ENCODE data around the gene OR6X1. TPM values are rescaled to one million over a fixed set of nuclear protein-coding genes. Genes with fewer than 3 reads are reported as not detected.

Gene OR6X1
- polyA plus RNA-seq, 2 donors = not detected

DNA sequence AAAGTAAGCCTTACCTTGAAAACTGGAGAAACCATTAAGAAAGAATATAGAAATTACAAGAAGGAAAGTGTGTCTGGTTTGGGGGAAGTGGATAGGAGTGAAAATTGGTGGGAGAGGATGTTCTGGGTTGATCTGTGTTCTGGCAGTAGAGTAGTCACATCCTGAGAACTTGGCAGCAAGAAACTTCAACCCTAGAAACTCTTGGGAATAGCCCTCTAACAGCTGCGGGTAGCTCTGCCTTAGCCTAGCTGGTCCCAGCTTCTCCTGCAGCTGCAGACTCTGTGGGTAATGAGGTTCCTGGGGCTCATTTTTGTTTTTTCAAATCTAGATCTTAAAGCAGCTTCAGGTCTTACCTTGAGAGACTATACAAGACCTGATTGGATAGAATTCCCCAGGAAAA is 24.2 kb upstream of the OR6X1 start:
- H3K27ac ChIP-seq (ENCODE audit: low read depth in 2 of 2, low read length in 1 of 2) = no peak overlapping the region
- H3K36me3 ChIP-seq (ENCODE audit: control insufficient read depth in 2 of 2, insufficient read depth in 2 of 2, low read length in 1 of 2) = no peaks in the 10 kb centered on the region
- H3K4me1 ChIP-seq (ENCODE audit: control insufficient read depth in 2 of 2, insufficient read depth in 2 of 2, low read length in 1 of 2) = no peaks in the 10 kb centered on the region
- WGBS, 2 donors = 84 to 90% methylated on average over 1 of the region's 1 CpG
- H3K9me3 ChIP-seq (ENCODE audit: control insufficient read depth in 2 of 2, insufficient read depth in 1 of 2, low read depth in 1 of 2, low read length in 1 of 2) = no peaks in the 10 kb centered on the region
- H3K4me3 ChIP-seq (ENCODE audit: low read depth in 1 of 2, low read length in 2 of 2) = no peak overlapping the region
- no peaks in the 10 kb centered on the region for H3K27me3 ChIP-seq (ENCODE audit: control insufficient read depth in 1 of 2, insufficient read depth in 2 of 2, low read length in 2 of 2)

DNA sequence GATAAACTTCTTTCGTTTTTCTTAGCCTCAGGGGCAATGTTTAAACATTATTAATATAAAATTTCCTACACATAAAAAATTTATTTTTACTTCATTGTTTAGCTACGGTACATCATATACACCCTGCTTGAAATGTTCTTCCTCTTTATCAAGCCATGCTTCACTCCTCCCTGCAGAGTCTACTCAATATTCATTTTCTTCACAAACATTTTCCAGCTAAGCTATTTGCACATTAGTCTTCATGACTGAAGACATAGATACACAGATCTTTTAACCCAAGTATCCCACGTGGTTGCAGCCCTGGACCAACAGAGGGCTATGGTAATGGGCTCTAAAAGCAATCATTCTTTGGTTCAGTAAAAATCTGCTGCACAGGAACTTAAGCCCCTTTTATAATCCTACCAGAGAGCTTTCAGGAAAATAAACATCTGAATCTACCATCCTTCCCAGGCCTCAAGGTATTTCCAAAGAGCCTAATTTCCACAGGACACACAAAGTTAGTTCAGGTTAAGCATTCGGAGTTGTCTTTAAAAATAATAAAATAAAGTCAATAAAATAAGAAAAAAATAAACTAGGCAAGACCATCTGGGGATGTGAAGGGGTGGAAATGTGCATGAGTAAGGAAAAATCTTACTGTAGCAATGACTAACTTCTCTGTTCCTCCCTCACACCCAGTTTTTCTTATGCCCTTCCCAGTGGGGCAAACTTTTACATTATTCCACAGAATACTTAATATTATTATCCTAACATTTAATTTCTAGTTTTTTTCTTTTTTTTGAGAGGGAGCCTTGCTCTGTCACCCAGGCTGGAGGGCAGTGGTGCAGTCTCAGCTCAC is 21.6 kb upstream of the OR6X1 start:
- H3K27ac ChIP-seq (ENCODE audit: low read depth in 2 of 2, low read length in 1 of 2) = no peak overlapping the region
- H3K4me1 ChIP-seq (ENCODE audit: control insufficient read depth in 2 of 2, insufficient read depth in 2 of 2, low read length in 1 of 2) = no peaks in the 10 kb centered on the region
- no peak overlapping the region for H3K4me3 ChIP-seq (ENCODE audit: low read depth in 1 of 2, low read length in 2 of 2)
- H3K27me3 ChIP-seq (ENCODE audit: control insufficient read depth in 1 of 2, insufficient read depth in 2 of 2, low read length in 2 of 2) = no peaks in the 10 kb centered on the region
- no peaks in the 10 kb centered on the region for H3K36me3 ChIP-seq (ENCODE audit: control insufficient read depth in 2 of 2, insufficient read depth in 2 of 2, low read length in 1 of 2)
- no peaks in the 10 kb centered on the region for H3K9me3 ChIP-seq (ENCODE audit: control insufficient read depth in 2 of 2, insufficient read depth in 1 of 2, low read depth in 1 of 2, low read length in 1 of 2)
- WGBS, 2 donors = 38 to 52% methylated on average over 4 of the region's 4 CpGs

DNA sequence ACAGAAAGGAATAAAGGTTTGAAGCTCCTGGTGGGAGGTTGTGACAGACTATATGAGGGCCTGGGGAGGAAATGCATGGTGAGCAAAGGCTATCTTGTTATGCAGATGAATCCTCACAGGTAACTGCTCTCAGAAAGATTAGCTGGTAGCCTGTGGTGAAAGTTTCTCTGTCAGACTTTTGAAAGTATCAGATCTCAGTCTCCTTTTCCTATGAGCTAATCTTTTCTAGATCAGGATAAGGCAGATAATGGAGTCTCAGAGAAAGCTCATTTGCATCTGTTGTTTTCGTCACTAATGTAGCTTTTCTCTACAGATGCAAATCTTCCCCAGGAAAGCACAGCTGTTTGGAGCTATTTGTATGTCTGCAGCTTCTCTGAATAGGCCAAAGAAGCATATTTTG is 21.0 kb upstream of the OR6X1 start:
- no peak overlapping the region for H3K27ac ChIP-seq (ENCODE audit: low read depth in 2 of 2, low read length in 1 of 2)
- no peaks in the 10 kb centered on the region for H3K36me3 ChIP-seq (ENCODE audit: control insufficient read depth in 2 of 2, insufficient read depth in 2 of 2, low read length in 1 of 2)
- H3K4me3 ChIP-seq (ENCODE audit: low read depth in 1 of 2, low read length in 2 of 2) = no peak overlapping the region
- 61 to 74% methylated on average over 1 of the region's 1 CpG for WGBS, 2 donors
- no peaks in the 10 kb centered on the region for H3K9me3 ChIP-seq (ENCODE audit: control insufficient read depth in 2 of 2, insufficient read depth in 1 of 2, low read depth in 1 of 2, low read length in 1 of 2)
- no peaks in the 10 kb centered on the region for H3K4me1 ChIP-seq (ENCODE audit: control insufficient read depth in 2 of 2, insufficient read depth in 2 of 2, low read length in 1 of 2)
- H3K27me3 ChIP-seq (ENCODE audit: control insufficient read depth in 1 of 2, insufficient read depth in 2 of 2, low read length in 2 of 2) = no peaks in the 10 kb centered on the region

DNA sequence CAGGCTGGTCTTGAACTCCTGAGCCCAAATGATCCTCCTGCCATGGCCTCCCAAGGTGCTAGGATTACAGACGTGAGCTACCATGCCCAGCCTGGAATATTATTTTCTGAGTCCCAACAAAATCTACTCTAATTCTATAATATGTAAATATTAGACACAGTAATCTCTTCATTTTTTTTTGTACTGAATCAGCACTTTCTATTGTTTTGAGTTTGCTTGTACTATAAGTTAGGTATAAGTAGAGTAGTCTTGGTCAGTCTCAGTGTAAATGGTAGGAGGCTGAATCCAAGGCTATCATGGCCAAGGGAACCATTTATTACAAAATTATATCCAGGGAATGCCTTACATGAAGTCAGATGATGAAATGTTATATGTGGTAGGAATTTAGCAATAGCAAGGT is 19.6 kb upstream of the OR6X1 start:
- Histone ChIP-seq H3K27me3 (ENCODE audit: control insufficient read depth in 1 of 2, insufficient read depth in 2 of 2, low read length in 2 of 2) (no peaks in the 10 kb centered on the region), H3K4me1 (ENCODE audit: control insufficient read depth in 2 of 2, insufficient read depth in 2 of 2, low read length in 1 of 2) (no peaks in the 10 kb centered on the region), H3K36me3 (ENCODE audit: control insufficient read depth in 2 of 2, insufficient read depth in 2 of 2, low read length in 1 of 2) (no peaks in the 10 kb centered on the region), H3K9me3 (ENCODE audit: control insufficient read depth in 2 of 2, insufficient read depth in 1 of 2, low read depth in 1 of 2, low read length in 1 of 2) (no peaks in the 10 kb centered on the region), H3K27ac (ENCODE audit: low read depth in 2 of 2, low read length in 1 of 2) (no peak overlapping the region), H3K4me3 (ENCODE audit: low read depth in 1 of 2, low read length in 2 of 2) (no peak overlapping the region)
- 75 to 84% methylated on average over 1 of the region's 1 CpG for WGBS, 2 donors

DNA sequence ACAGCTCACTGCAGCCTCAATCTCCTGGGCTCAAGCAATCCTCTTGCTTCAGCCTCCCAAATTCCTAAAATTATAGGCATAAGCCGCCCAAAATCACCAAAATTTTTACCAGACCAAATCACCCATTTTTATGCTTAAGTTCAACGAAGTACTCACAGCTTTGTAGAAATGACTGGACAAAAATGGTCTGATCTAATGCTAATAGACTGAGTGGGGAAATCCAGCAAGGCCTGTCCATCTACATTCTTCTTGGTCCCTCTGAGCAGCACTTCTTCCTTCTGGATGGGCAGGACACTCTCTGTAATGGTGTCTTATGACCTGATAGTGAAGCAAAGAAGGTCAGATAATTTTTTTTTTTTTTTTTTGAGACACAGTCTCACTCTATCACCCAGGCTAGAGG is 18.7 kb upstream of the OR6X1 start:
- Histone ChIP-seq H3K9me3 (ENCODE audit: control insufficient read depth in 2 of 2, insufficient read depth in 1 of 2, low read depth in 1 of 2, low read length in 1 of 2) (no peaks in the 10 kb centered on the region), H3K27me3 (ENCODE audit: control insufficient read depth in 1 of 2, insufficient read depth in 2 of 2, low read length in 2 of 2) (no peaks in the 10 kb centered on the region), H3K4me1 (ENCODE audit: control insufficient read depth in 2 of 2, insufficient read depth in 2 of 2, low read length in 1 of 2) (no peaks in the 10 kb centered on the region), H3K4me3 (ENCODE audit: low read depth in 1 of 2, low read length in 2 of 2) (no peak overlapping the region), H3K27ac (ENCODE audit: low read depth in 2 of 2, low read length in 1 of 2) (no peak overlapping the region), H3K36me3 (ENCODE audit: control insufficient read depth in 2 of 2, insufficient read depth in 2 of 2, low read length in 1 of 2) (no peaks in the 10 kb centered on the region)
- WGBS, 2 donors = 76 to 80% methylated on average over 2 of the region's 2 CpGs

DNA sequence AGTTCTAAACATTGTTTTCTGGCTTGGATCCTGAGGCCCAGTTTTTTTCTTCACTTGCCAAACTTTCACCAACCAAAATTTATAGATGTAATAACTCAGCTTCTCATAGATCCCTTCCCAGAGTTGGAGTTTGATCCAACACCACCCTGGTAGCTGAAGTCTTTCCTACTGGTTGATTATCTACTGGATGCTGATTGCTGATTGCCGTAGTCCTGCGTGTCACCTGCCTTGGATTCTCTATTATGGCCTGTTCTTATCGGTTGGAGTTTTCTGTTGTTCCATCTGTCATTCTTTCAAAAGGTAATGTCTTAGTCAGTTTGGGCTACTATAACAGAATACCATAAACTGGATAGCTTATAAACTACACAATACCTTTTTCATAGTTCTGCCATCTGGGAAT is 17.3 kb upstream of the OR6X1 start:
- Histone ChIP-seq H3K4me1 (ENCODE audit: control insufficient read depth in 2 of 2, insufficient read depth in 2 of 2, low read length in 1 of 2) (no peaks in the 10 kb centered on the region), H3K36me3 (ENCODE audit: control insufficient read depth in 2 of 2, insufficient read depth in 2 of 2, low read length in 1 of 2) (no peaks in the 10 kb centered on the region), H3K9me3 (ENCODE audit: control insufficient read depth in 2 of 2, insufficient read depth in 1 of 2, low read depth in 1 of 2, low read length in 1 of 2) (no peaks in the 10 kb centered on the region), H3K27me3 (ENCODE audit: control insufficient read depth in 1 of 2, insufficient read depth in 2 of 2, low read length in 2 of 2) (no peaks in the 10 kb centered on the region), H3K27ac (ENCODE audit: low read depth in 2 of 2, low read length in 1 of 2) (no peak overlapping the region), H3K4me3 (ENCODE audit: low read depth in 1 of 2, low read length in 2 of 2) (no peak overlapping the region)
- 91 to 93% methylated on average over 3 of the region's 3 CpGs for WGBS, 2 donors

DNA sequence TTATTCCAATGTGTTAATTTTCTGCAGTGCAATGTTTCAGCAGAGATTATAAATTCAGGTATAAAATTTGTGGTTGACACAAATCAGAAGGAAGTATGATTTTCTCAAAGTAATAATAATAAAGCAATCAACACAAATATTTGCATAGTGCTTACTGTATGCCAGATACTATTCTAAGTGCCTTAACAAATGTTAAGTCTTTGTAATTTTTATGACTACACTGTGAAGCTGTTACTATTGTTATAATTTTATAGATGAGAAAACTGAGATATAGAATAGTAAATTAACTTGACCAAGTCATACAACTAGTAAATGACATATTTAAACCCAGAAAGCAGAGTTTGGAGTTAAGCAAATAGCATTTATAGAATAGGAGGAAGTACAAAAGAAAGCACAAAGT is 16.4 kb upstream of the OR6X1 start:
- H3K9me3 ChIP-seq (ENCODE audit: control insufficient read depth in 2 of 2, insufficient read depth in 1 of 2, low read depth in 1 of 2, low read length in 1 of 2) = no peaks in the 10 kb centered on the region

DNA sequence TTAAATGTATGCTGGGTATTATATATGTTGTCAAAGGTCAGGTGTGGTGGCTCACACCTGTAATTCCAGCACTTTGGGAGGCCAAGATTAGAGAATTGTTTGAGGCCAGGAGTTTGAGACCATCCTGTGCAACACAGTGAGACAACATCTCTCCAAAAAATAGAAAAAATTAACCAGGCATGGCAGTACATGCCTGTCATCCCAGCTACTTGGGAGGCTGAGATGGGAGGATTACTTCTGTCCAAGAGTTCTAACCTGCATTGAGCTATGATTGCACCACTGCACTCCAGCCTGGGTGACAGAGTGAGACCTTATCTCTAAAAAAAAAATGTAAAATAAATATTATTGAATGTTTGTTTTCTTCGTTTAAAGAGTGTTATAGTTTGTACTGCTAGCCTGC is 11.3 kb upstream of the OR6X1 start:
- Histone ChIP-seq H3K36me3 (ENCODE audit: control insufficient read depth in 2 of 2, insufficient read depth in 2 of 2, low read length in 1 of 2) (no peaks in the 10 kb centered on the region), H3K4me1 (ENCODE audit: control insufficient read depth in 2 of 2, insufficient read depth in 2 of 2, low read length in 1 of 2) (no peaks in the 10 kb centered on the region), H3K9me3 (ENCODE audit: control insufficient read depth in 2 of 2, insufficient read depth in 1 of 2, low read depth in 1 of 2, low read length in 1 of 2) (no peaks in the 10 kb centered on the region), H3K27ac (ENCODE audit: low read depth in 2 of 2, low read length in 1 of 2) (no peak overlapping the region), H3K4me3 (ENCODE audit: low read depth in 1 of 2, low read length in 2 of 2) (no peak overlapping the region), H3K27me3 (ENCODE audit: control insufficient read depth in 1 of 2, insufficient read depth in 2 of 2, low read length in 2 of 2) (no peaks in the 10 kb centered on the region)
- WGBS, 2 donors = 32 to 39% methylated on average over 1 of the region's 1 CpG

More for the DNA sequence above, 16.4 kb upstream of the OR6X1 start:
- Histone ChIP-seq H3K27ac (ENCODE audit: low read depth in 2 of 2, low read length in 1 of 2) (no peak overlapping the region), H3K36me3 (ENCODE audit: control insufficient read depth in 2 of 2, insufficient read depth in 2 of 2, low read length in 1 of 2) (no peaks in the 10 kb centered on the region), H3K4me1 (ENCODE audit: control insufficient read depth in 2 of 2, insufficient read depth in 2 of 2, low read length in 1 of 2) (no peaks in the 10 kb centered on the region), H3K27me3 (ENCODE audit: control insufficient read depth in 1 of 2, insufficient read depth in 2 of 2, low read length in 2 of 2) (no peaks in the 10 kb centered on the region), H3K4me3 (ENCODE audit: low read depth in 1 of 2, low read length in 2 of 2) (no peak overlapping the region)

DNA sequence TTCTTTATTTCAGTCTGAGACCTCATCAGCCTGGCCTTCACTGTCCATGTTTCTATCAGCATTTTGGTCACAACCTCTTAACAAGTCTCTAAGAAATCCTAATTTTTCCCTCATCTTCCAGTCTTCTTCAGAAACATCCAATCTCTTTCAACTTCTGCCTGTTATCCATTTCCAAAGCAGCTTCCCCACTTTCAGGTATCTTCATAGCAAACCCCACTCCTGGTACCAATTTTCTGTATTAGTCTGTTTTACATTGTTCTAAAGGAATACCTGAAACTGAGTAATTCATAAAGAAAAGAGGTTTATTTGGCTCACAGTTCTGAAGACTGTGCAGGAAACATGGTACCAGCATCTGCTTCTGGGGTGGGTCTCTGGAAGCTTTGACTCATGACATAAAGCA is 8.1 kb upstream of the OR6X1 start:
- Histone ChIP-seq H3K4me3 (ENCODE audit: low read depth in 1 of 2, low read length in 2 of 2) (no peak overlapping the region), H3K4me1 (ENCODE audit: control insufficient read depth in 2 of 2, insufficient read depth in 2 of 2, low read length in 1 of 2) (no peaks in the 10 kb centered on the region), H3K27me3 (ENCODE audit: control insufficient read depth in 1 of 2, insufficient read depth in 2 of 2, low read length in 2 of 2) (no peaks in the 10 kb centered on the region), H3K36me3 (ENCODE audit: control insufficient read depth in 2 of 2, insufficient read depth in 2 of 2, low read length in 1 of 2) (no peaks in the 10 kb centered on the region), H3K9me3 (ENCODE audit: control insufficient read depth in 2 of 2, insufficient read depth in 1 of 2, low read depth in 1 of 2, low read length in 1 of 2) (no peaks in the 10 kb centered on the region), H3K27ac (ENCODE audit: low read depth in 2 of 2, low read length in 1 of 2) (no peak overlapping the region)

DNA sequence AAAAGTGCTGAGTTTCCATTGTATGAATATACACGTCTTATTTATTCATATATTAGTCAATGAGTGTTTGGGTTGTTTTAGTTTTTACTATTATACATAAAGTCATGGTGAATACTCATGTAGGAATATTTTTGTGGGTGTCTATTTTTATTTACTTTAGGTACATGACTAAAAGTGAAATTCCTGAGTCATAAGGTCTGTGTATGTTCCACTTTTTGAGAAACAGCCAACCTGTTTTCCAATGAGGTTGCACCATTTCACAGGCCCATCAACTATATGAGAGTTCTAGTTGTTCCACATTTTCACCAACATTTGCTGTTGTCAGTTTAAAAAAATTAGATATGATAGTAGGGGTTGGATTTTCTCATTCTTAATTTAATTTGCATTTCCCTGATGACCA is 6.6 kb upstream of the OR6X1 start:
- Histone ChIP-seq H3K27me3 (ENCODE audit: control insufficient read depth in 1 of 2, insufficient read depth in 2 of 2, low read length in 2 of 2) (no peaks in the 10 kb centered on the region), H3K27ac (ENCODE audit: low read depth in 2 of 2, low read length in 1 of 2) (no peak overlapping the region), H3K4me3 (ENCODE audit: low read depth in 1 of 2, low read length in 2 of 2) (no peak overlapping the region), H3K4me1 (ENCODE audit: control insufficient read depth in 2 of 2, insufficient read depth in 2 of 2, low read length in 1 of 2) (no peaks in the 10 kb centered on the region), H3K36me3 (ENCODE audit: control insufficient read depth in 2 of 2, insufficient read depth in 2 of 2, low read length in 1 of 2) (no peaks in the 10 kb centered on the region), H3K9me3 (ENCODE audit: control insufficient read depth in 2 of 2, insufficient read depth in 1 of 2, low read depth in 1 of 2, low read length in 1 of 2) (no peaks in the 10 kb centered on the region)
- WGBS, 2 donors = 58 to 78% methylated on average over 1 of the region's 1 CpG

Measured in esophagus (tissue), 2 donors.